HG03097 (cell line): ENCODE results near the gene RAB3B.
A peak's percentile ranks its signal among the peaks of the same experiment; 100 is the strongest.
"Not testable (repeated sequence)": the region's sequence is repeated elsewhere in the genome, so short reads cannot be mapped to it uniquely, and the experiment has no call there.

Source experiments
- ATAC-seq: cut with Tn5 transposase; IDR thresholded peaks from one replicate; pipeline ENCODE4 v1.9.1; 2021; ENCODE audit not compliant: unreplicated experiment, low FRiP score

The RAB3B gene

DNA sequence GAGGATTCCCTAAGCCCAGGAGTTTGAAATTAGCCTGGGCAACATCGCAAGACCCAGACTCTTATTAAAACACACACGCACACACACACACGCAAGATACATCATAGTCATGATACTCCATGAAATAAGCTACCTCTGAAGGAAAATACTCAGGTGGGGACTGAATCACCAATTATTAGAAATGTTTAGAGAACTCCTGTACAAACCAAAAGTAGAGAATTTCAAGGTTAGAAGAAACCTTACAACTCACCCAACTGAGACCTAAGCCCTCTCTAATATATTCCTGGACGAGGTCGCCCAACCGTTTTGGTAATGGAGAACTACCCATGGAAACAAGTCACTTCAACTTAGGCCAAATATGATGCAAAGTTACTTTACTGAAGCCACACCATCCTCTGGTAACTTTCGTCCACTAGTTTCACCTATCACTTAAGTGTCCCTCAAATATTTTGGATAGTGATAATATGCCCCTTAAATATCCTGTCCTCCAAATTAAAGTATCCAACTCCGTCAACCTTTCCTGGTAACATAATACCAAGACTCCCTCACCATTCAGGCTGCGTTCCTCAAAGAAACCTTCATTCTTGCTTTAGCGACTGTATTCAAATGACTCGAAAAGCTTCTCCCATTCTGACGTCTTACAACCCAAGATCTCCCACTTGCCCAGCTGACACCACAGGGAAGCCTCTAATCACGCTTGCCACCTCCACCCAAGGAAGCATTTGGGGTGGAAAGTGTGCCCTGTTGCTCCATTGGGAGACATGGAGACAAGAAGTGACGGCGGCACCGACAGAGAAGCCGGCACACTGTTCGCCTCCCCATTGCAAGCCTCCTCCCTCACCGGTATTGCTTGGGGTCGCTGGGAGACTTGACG is 112.8 kb downstream of the RAB3B start:
- peak; percentile 0 for ATAC-seq

GRCh38 chr1:51875836-51876235 is 114.7 kb downstream of the RAB3B start:
- no peak for ATAC-seq

DNA sequence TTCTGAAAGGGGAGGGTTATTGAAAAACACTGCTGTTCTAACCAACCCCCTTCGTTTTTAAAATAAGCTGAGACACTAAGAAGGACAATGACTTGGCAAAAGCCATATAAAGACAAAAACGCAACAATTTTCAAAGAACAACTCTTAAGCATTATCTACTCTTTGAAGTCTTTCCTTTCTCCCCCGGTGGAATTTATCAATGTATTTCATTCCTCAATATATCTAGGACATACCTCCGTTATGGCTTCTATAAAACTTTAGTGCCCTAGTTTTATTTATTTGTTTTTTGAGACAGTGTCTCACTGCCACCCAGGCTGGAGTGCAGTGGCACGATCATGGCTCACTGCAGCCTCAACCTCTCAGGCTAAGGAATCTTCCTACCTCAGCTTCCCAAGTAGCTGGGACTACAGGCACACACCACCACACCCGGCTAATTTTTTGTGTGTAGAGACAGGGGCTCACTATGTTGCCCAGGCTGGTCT is 115.2 kb downstream of the RAB3B start:
- ATAC-seq = no peak

- ATAC-seq = not testable (repeated sequence)
Measured at GRCh38 chr1:51873270-51873669, 117.2 kb downstream of the RAB3B start.

- ATAC-seq = no peak
Measured at GRCh38 chr1:51871351-51871975, 119.0 kb downstream of the RAB3B start.

DNA sequence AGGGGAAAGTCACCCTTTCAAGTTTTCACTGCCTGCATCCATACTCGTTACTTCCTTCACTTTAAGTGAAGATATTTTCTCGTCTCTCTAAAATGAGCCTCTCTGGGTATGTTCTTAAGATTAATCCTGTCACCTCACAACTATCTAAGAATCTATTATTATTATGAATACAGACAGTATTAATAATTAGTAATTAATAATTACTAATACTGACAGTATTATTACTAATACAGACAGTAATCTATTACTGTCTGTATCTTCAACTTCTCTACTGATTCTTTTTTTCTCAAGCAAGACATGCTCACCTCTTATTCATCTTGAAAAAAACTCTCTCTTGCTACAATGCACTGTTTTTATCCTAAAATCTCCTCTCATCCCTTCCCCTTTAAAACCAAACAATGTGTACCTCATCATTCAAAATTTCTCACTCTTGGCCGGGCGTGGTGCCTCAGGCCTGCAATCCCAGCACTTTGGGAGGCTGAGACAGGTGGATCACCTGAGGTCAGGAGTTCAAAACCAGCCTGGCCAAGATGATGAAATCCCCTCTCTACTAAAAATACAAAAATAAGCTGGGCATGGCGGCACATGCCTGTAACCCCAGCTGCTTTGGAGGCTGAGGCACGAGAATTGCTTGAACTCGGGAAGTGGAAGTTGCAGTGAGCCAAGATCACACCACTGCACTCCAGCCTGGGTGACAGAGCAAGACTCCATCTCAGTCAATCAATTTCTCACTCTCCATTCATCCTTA is 119.7 kb downstream of the RAB3B start:
- ATAC-seq = no peak

GRCh38 chr1:51867479-51868232 is 122.8 kb downstream of the RAB3B start:
- ATAC-seq = no peak

DNA sequence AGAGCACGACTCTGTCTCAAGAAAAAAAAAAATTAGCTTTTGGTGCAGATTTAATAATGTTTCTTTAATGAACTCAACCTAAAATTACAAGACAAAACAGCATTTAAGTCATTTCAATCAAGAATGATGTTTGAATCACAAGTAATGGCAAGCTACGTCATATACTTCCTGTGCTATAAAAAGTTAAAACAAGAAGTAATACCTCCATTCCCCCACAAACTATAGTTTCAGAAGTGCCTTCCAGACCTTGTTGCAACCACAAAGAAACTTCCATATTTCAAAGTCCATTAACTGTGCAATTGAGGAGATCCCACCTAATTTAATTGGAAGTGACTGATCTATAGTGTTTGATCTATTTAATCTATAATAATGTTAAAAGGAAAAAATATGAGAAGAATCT is 127.1 kb downstream of the RAB3B start:
- ATAC-seq = no peak

DNA sequence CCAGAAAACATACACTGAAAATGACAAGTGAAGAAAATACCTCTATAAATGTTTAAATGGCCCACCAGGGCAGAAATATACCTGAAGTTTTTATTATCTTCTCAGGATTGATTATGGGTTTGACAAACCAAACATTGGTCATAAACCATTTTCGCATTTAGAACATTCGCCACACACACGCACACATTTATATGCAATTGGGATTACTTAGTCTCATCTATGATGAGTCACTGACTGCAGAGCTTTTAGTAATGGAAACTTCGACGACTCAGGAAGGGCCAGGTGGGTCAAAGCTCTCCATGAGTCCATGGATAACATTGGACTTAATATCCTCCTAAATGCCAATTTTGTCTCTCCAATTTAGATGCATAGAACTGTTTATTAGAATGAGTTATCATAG is 128.8 kb downstream of the RAB3B start:
- no peak for ATAC-seq

DNA sequence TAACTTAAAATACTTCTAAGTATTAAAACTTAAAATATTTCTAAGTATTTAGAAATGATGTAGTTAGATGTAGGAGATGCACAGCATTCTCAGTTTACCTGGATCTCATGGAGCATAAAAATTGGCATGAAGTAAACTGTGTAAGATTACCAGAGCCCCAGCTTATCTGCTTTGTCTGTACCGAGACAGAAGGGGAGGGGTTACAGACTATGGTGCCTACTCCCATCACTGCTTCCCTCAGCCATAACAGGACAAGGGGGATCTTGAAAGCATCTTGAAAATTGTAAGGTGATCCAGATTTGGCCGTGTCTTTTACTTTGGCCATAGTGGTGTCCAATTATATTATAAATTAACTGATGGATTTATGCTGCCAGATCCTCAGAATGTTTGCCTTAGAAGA is 130.8 kb downstream of the RAB3B start:
- ATAC-seq = no peak

DNA sequence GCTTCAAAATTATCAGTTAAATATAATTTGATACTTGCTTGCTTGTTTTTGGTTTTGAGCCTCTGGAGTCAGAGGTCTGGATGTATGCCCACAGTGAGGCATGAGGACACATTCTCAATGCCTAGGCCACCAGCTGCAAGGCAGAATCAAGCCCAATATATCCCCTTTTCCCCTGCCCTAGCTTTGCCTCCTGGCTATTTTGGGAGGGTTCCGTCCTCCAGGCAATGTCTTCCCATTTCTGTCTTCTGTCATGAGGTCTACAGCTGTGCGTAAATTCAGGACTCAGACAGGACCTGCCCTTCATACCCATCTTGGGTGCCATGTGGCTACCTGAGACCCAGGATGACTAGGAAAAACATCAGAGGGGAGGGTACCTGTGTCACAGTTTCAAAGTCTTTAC is 131.2 kb downstream of the RAB3B start:
- ATAC-seq = no peak

DNA sequence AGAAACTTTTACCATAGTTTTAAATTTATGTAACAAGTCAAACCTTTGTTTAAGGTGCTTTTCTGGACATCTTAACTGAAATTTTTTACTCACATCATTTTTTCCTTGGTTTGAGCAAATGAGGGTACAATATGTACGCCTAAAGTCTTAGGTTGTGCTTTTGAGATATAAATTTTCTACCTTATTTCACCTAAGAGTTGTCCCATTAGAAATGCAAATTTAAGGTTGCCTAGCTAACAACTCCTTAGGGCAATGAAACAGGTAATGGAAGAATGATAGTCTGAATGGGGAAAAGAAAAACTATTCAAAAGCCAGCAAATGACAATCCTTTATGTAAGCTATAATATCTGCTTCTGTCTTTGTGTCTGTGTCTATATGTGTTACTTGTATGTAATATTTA is 131.6 kb downstream of the RAB3B start:
- ATAC-seq = no peak
